Measurements from ENCODE around the gene WDR11. TPM values are rescaled to one million over a fixed set of nuclear protein-coding genes. Genes with fewer than 3 reads are reported as not detected.

Gene WDR11
- total RNA-seq, 1 donor, result 87.2 TPM

GRCh38 chr10:120951288-120951687 lies 100.1 kb downstream of the WDR11 start:
- Histone ChIP-seq H3K36me3 (ENCODE audit: insufficient read depth, low read length) (no peaks in the 10 kb centered on the region), H2AFZ (ENCODE audit: low read length) (no peak overlapping the region), H3K27ac (ENCODE audit: low read depth, low read length) (no peak overlapping the region), H3K4me1 (ENCODE audit: insufficient read depth, low read length) (no peaks in the 10 kb centered on the region), H3K4me2 (ENCODE audit: insufficient read depth, low read length) (no peak overlapping the region), H3K27me3 (ENCODE audit: insufficient read depth, low read length) (peaks cover 11% of the 10 kb centered on the region), H3K4me3 (ENCODE audit: insufficient read depth, low read length) (no peak overlapping the region), H3K9me3 (ENCODE audit: low read depth, low read length) (no peaks in the 10 kb centered on the region), H3K79me2 (ENCODE audit: insufficient read depth, low read length) (no peaks in the 10 kb centered on the region), H4K20me1 (ENCODE audit: insufficient read depth, low read length) (no peaks in the 10 kb centered on the region)
- no peak for TF ChIP-seq CTCF (IDR thresholded peaks at IDR 0.05; ENCODE audit: extremely low read depth, low read depth, low read length)
- DNase-seq (ENCODE audit: insufficient read length, low spot score, missing footprints), result no peak

- TF ChIP-seq CTCF (IDR thresholded peaks at IDR 0.05; ENCODE audit: extremely low read depth, low read depth, low read length), result no peak
- Histone ChIP-seq H2AFZ (ENCODE audit: low read length) (no peak overlapping the region), H3K4me3 (ENCODE audit: insufficient read depth, low read length) (no peak overlapping the region), H4K20me1 (ENCODE audit: insufficient read depth, low read length) (no peaks in the 10 kb centered on the region), H3K36me3 (ENCODE audit: insufficient read depth, low read length) (no peaks in the 10 kb centered on the region), H3K9me3 (ENCODE audit: low read depth, low read length) (no peaks in the 10 kb centered on the region), H3K27ac (ENCODE audit: low read depth, low read length) (no peak overlapping the region), H3K27me3 (ENCODE audit: insufficient read depth, low read length) (peaks cover 11% of the 10 kb centered on the region), H3K4me1 (ENCODE audit: insufficient read depth, low read length) (no peaks in the 10 kb centered on the region), H3K79me2 (ENCODE audit: insufficient read depth, low read length) (no peaks in the 10 kb centered on the region), H3K4me2 (ENCODE audit: insufficient read depth, low read length) (no peak overlapping the region)
- DNase-seq (ENCODE audit: insufficient read length, low spot score, missing footprints), result no peak
These were observed 102.7 kb downstream of the WDR11 start for GRCh38 chr10:120953897-120954296.

Measured in osteoblast (primary cell).